ENCODE data around the gene GABRA5. TPM values are rescaled to one million over a fixed set of nuclear protein-coding genes. Genes with fewer than 3 reads are reported as not detected.

The GABRA5 gene
- total RNA-seq, 2 experiments from 2014 or later: not detected

GRCh38 chr15:26868029-26868685 lies 1.3 kb downstream of the GABRA5 start:
- H3K9me3 ChIP-seq (ENCODE audit: low read length): no peaks in the 10 kb centered on the region
- DNase-seq (ENCODE audit: low spot score): no peak

GRCh38 chr15:26869628-26870027 lies 2.8 kb downstream of the GABRA5 start:
- ChIA-PET POLR2A (no interaction called here), CTCF (ENCODE audit: unreplicated experiment) (no interaction called here)
- H3K79me2 ChIP-seq (ENCODE audit: insufficient read depth, low read depth, low read length): no peaks in the 10 kb centered on the region
- no peaks in the 10 kb centered on the region for H3K9me3 ChIP-seq (ENCODE audit: low read length)
- intact Hi-C loops (cut with micrococcal nuclease; ENCODE audit: unreplicated experiment): loop anchor here (10.0 kb wide), 2 partner anchors 935 to 1365 kb away; no protein-coding TSS in a partner anchor
- H3K9me2 ChIP-seq (ENCODE audit: insufficient read depth, low read length): no peaks in the 10 kb centered on the region
- no peak overlapping the region for H2AFZ ChIP-seq (ENCODE audit: low read length)
- H3K4me3 ChIP-seq (ENCODE audit: low read depth, low read length, poor library complexity, severe bottlenecking): no peak overlapping the region
- no peaks in the 10 kb centered on the region for H3K4me1 ChIP-seq (ENCODE audit: insufficient read depth, low read length, poor library complexity, severe bottlenecking)
- H3K36me3 ChIP-seq (ENCODE audit: insufficient read depth, low read length): no peaks in the 10 kb centered on the region
- H3K4me2 ChIP-seq (ENCODE audit: low read length): no peak overlapping the region
- BruUV-seq (replicated peaks): no TSS peak
- no peak for DNase-seq (ENCODE audit: low spot score)
- no peaks in the 10 kb centered on the region for H4K20me1 ChIP-seq (ENCODE audit: insufficient read depth, low read length)
- H3K27ac ChIP-seq (ENCODE audit: low read depth, low read length, poor library complexity, severe bottlenecking): no peak overlapping the region
- TF ChIP-seq EZH2phosphoT487 (IDR thresholded peaks at IDR 0.05; ENCODE audit: borderline replicate concordance, low read depth, low read length) (no peak), CTCF (conservative IDR thresholded peaks at IDR 0.05; ENCODE audit: low read length) (no peak)

More at GRCh38 chr15:26868029-26868685, 1.3 kb downstream of the GABRA5 start:
- no TSS peak for BruUV-seq (replicated peaks)
- no peak overlapping the region for H2AFZ ChIP-seq (ENCODE audit: low read length)
- H3K4me3 ChIP-seq (ENCODE audit: low read depth, low read length, poor library complexity, severe bottlenecking): no peak overlapping the region
- no peaks in the 10 kb centered on the region for H3K79me2 ChIP-seq (ENCODE audit: insufficient read depth, low read depth, low read length)
- no peaks in the 10 kb centered on the region for H4K20me1 ChIP-seq (ENCODE audit: insufficient read depth, low read length)
- POLR2A ChIA-PET: no interaction called here
- intact Hi-C loops (cut with micrococcal nuclease; ENCODE audit: unreplicated experiment): loop anchor here (10.0 kb wide), 2 partner anchors 933 to 1363 kb away; no protein-coding TSS in a partner anchor
- CTCF ChIA-PET (ENCODE audit: unreplicated experiment): no interaction called here
- no peaks in the 10 kb centered on the region for H3K4me1 ChIP-seq (ENCODE audit: insufficient read depth, low read length, poor library complexity, severe bottlenecking)
- no peaks in the 10 kb centered on the region for H3K36me3 ChIP-seq (ENCODE audit: insufficient read depth, low read length)
- TF ChIP-seq CTCF (conservative IDR thresholded peaks at IDR 0.05; ENCODE audit: low read length) (no peak), EZH2phosphoT487 (IDR thresholded peaks at IDR 0.05; ENCODE audit: borderline replicate concordance, low read depth, low read length) (no peak)
- H3K9me2 ChIP-seq (ENCODE audit: insufficient read depth, low read length): no peaks in the 10 kb centered on the region
- H3K4me2 ChIP-seq (ENCODE audit: low read length): no peak overlapping the region
- no peak overlapping the region for H3K27ac ChIP-seq (ENCODE audit: low read depth, low read length, poor library complexity, severe bottlenecking)

- ChIA-PET CTCF (ENCODE audit: unreplicated experiment) (no interaction called here), POLR2A (no interaction called here)
- no peak for DNase-seq (ENCODE audit: low spot score)
- no peak overlapping the region for H2AFZ ChIP-seq (ENCODE audit: low read length)
- no peaks in the 10 kb centered on the region for H3K9me3 ChIP-seq (ENCODE audit: low read length)
- H3K4me2 ChIP-seq (ENCODE audit: low read length): no peak overlapping the region
- no peaks in the 10 kb centered on the region for H3K9me2 ChIP-seq (ENCODE audit: insufficient read depth, low read length)
- H3K36me3 ChIP-seq (ENCODE audit: insufficient read depth, low read length): no peaks in the 10 kb centered on the region
- BruUV-seq (replicated peaks): no TSS peak
- intact Hi-C loops (cut with micrococcal nuclease; ENCODE audit: unreplicated experiment): no loop called here
- H4K20me1 ChIP-seq (ENCODE audit: insufficient read depth, low read length): no peaks in the 10 kb centered on the region
- no peak overlapping the region for H3K27ac ChIP-seq (ENCODE audit: low read depth, low read length, poor library complexity, severe bottlenecking)
- H3K4me1 ChIP-seq (ENCODE audit: insufficient read depth, low read length, poor library complexity, severe bottlenecking): no peaks in the 10 kb centered on the region
- H3K4me3 ChIP-seq (ENCODE audit: low read depth, low read length, poor library complexity, severe bottlenecking): no peak overlapping the region
- TF ChIP-seq EZH2phosphoT487 (IDR thresholded peaks at IDR 0.05; ENCODE audit: borderline replicate concordance, low read depth, low read length) (no peak), CTCF (conservative IDR thresholded peaks at IDR 0.05; ENCODE audit: low read length) (no peak)
- H3K79me2 ChIP-seq (ENCODE audit: insufficient read depth, low read depth, low read length): no peaks in the 10 kb centered on the region
Measured at GRCh38 chr15:26870346-26870745, 3.5 kb downstream of the GABRA5 start.

All from OCI-LY7 (cell line).